ENCODE measurements around the gene CCDC171.

CCDC171 gene

GRCh38 chr9:15736569-15736968 lies 183.7 kb downstream of the CCDC171 start:
- no peak overlapping the region for H3K4me3 ChIP-seq (ENCODE audit: low read depth, low read length)
- no peak for TF ChIP-seq CTCF (IDR thresholded peaks at IDR 0.05; ENCODE audit: low read depth, low read length)
- no peak for DNase-seq (ENCODE audit: low read depth, low spot score)
- in situ Hi-C loops (cut with HindIII; ENCODE audit: low sequenced_read_pairs), result no loop called here

GRCh38 chr9:15738011-15738410 lies 185.2 kb downstream of the CCDC171 start:
- peak; percentile 56 for DNase-seq (ENCODE audit: low read depth, low spot score)
- no peak for TF ChIP-seq CTCF (IDR thresholded peaks at IDR 0.05; ENCODE audit: low read depth, low read length)
- no peak overlapping the region for H3K4me3 ChIP-seq (ENCODE audit: low read depth, low read length)
- in situ Hi-C loops (cut with HindIII; ENCODE audit: low sequenced_read_pairs), result no loop called here

- DNase-seq (ENCODE audit: low read depth, low spot score), result no peak
- TF ChIP-seq CTCF (IDR thresholded peaks at IDR 0.05; ENCODE audit: low read depth, low read length), result no peak
- in situ Hi-C loops (cut with HindIII; ENCODE audit: low sequenced_read_pairs), result no loop called here
- no peak overlapping the region for H3K4me3 ChIP-seq (ENCODE audit: low read depth, low read length)
Measured at GRCh38 chr9:15741015-15741414, 188.2 kb downstream of the CCDC171 start.

GRCh38 chr9:15743512-15743911 lies 190.7 kb downstream of the CCDC171 start:
- TF ChIP-seq CTCF (IDR thresholded peaks at IDR 0.05; ENCODE audit: low read depth, low read length), result no peak
- no peak for DNase-seq (ENCODE audit: low read depth, low spot score)
- in situ Hi-C loops (cut with HindIII; ENCODE audit: low sequenced_read_pairs), result no loop called here
- no peak overlapping the region for H3K4me3 ChIP-seq (ENCODE audit: low read depth, low read length)

- no peak overlapping the region for H3K4me3 ChIP-seq (ENCODE audit: low read depth, low read length)
- in situ Hi-C loops (cut with HindIII; ENCODE audit: low sequenced_read_pairs), result no loop called here
- TF ChIP-seq CTCF (IDR thresholded peaks at IDR 0.05; ENCODE audit: low read depth, low read length), result no peak
- no peak for DNase-seq (ENCODE audit: low read depth, low spot score)
Measured at GRCh38 chr9:15744196-15744595, 191.4 kb downstream of the CCDC171 start.

GRCh38 chr9:15746905-15747304 lies 194.1 kb downstream of the CCDC171 start:
- no peak for TF ChIP-seq CTCF (IDR thresholded peaks at IDR 0.05; ENCODE audit: low read depth, low read length)
- in situ Hi-C loops (cut with HindIII; ENCODE audit: low sequenced_read_pairs), result no loop called here
- DNase-seq (ENCODE audit: low read depth, low spot score), result no peak
- H3K4me3 ChIP-seq (ENCODE audit: low read depth, low read length), result no peak overlapping the region

GRCh38 chr9:15755660-15756059 lies 202.8 kb downstream of the CCDC171 start:
- no peak overlapping the region for H3K4me3 ChIP-seq (ENCODE audit: low read depth, low read length)
- in situ Hi-C loops (cut with HindIII; ENCODE audit: low sequenced_read_pairs), result no loop called here
- no peak for TF ChIP-seq CTCF (IDR thresholded peaks at IDR 0.05; ENCODE audit: low read depth, low read length)
- no peak for DNase-seq (ENCODE audit: low read depth, low spot score)
